Left ventricle myocardium inferior (tissue), 1 donor: ENCODE measurements around the gene LRRC45. TPM values are rescaled to one million over a fixed set of nuclear protein-coding genes. Genes with fewer than 3 reads are reported as not detected.

Experiments used
- DNase-seq: peaks from one replicate; pipeline ENCODE4 v3.0.0-alpha.2; 2020
- H3K27ac ChIP-seq: fragments of 200-600 bp; replicated peaks from 2 replicates; pipeline ENCODE4 v1.8.0; 2021
- H3K27me3 ChIP-seq: fragments of 200-600 bp; 2 replicates; pipeline ENCODE4 v1.8.0; 2021; ENCODE audit warnings: low read depth
- H3K36me3 ChIP-seq: fragments of 200-600 bp; 2 replicates; pipeline ENCODE4 v1.8.0; 2021
- H3K4me1 ChIP-seq: fragments of 200-600 bp; 2 replicates; pipeline ENCODE4 v1.8.0; 2021
- H3K4me3 ChIP-seq: fragments of 200-600 bp; 2 replicates; pipeline ENCODE4 v1.8.0; 2021; ENCODE audit warnings: mild to moderate bottlenecking, moderate library complexity
- H3K9me3 ChIP-seq: fragments of 200-600 bp; replicated peaks from 2 replicates; pipeline ENCODE4 v1.8.0; 2021
- CTCF ChIP-seq: fragments of 200-600 bp; IDR thresholded peaks from 2 replicates; pipeline ENCODE4 v1.8.0; 2021; ENCODE audit warnings: antibody characterized with exemption, mild to moderate bottlenecking, borderline replicate concordance
- intact Hi-C: fragments of 100-400 bp; cut with micrococcal nuclease; formaldehyde crosslinking; loops from one replicate; pipeline ENCODE4 v1.11.0; 2022
- total RNA-seq: library from RNA; stranded (reverse); fragmentation: NEBNext Ultra II Directional; extraction: Animal tissue kit (Norgen Biotek cat#: 25700); gene quantifications from one replicate; pipeline ENCODE4 v1.2.1, GENCODE V29; 2021
- donor health status: DM: no; HTN: yes; CAD: no; lungs with severe emphysema.

LRRC45 gene
- total RNA-seq, 1 donor from 2014 or later: 4.3 TPM

DNA sequence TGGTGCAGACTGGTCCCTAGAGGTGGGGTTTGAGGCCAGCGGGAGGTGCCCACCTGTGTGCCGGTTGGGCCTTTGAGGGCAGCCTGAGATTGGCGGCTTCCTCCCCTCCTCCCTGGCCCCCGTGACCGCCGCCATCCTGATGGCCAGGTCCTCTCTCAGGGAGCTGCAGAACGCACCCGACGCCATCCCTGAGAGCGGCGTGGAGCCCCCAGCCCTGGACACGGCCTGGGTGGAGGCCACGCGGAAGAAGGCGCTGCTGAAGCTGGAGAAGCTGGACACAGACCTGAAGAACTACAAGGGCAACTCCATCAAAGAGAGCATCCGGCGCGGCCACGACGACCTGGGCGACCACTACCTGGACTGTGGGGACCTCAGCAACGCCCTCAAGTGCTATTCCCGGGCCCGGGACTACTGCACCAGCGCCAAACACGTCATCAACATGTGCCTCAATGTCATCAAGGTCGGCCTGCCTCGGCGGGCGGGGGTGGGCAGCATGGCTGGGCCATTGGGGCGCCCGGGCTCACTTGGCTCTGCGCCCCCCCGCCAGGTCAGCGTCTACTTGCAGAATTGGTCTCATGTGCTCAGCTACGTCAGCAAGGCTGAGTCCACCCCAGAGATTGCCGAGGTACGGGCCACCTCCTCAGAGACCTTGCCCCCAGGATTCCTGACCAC lies 31.4 kb downstream of the LRRC45 start:
- DNase-seq: no peak
- Histone ChIP-seq H3K27me3 (no peaks in the 10 kb centered on the region), H3K27ac (no peak overlapping the region), H3K36me3 (peaks cover 69% of the 10 kb centered on the region), H3K4me3 (no peak overlapping the region), H3K9me3 (no peaks in the 10 kb centered on the region), H3K4me1 (peaks cover 41% of the 10 kb centered on the region)
- intact Hi-C loops: no loop called here
- TF ChIP-seq CTCF: no peak

GRCh38 chr17:82055023-82055964 lies 32.2 kb downstream of the LRRC45 start:
- Histone ChIP-seq H3K9me3 (no peaks in the 10 kb centered on the region), H3K4me3 (no peak overlapping the region), H3K4me1 (peaks cover 33% of the 10 kb centered on the region), H3K27me3 (no peaks in the 10 kb centered on the region), H3K27ac (no peak overlapping the region), H3K36me3 (peaks cover 69% of the 10 kb centered on the region)
- TF ChIP-seq CTCF: no peak
- intact Hi-C loops: no loop called here
- no peak for DNase-seq

GRCh38 chr17:82055965-82056728 lies 33.0 kb downstream of the LRRC45 start:
- Histone ChIP-seq H3K36me3 (peaks cover 76% of the 10 kb centered on the region), H3K4me3 (no peak overlapping the region), H3K9me3 (no peaks in the 10 kb centered on the region), H3K27ac (no peak overlapping the region), H3K4me1 (peaks cover 24% of the 10 kb centered on the region), H3K27me3 (no peaks in the 10 kb centered on the region)
- DNase-seq: no peak
- TF ChIP-seq CTCF: no peak
- intact Hi-C loops: no loop called here

DNA sequence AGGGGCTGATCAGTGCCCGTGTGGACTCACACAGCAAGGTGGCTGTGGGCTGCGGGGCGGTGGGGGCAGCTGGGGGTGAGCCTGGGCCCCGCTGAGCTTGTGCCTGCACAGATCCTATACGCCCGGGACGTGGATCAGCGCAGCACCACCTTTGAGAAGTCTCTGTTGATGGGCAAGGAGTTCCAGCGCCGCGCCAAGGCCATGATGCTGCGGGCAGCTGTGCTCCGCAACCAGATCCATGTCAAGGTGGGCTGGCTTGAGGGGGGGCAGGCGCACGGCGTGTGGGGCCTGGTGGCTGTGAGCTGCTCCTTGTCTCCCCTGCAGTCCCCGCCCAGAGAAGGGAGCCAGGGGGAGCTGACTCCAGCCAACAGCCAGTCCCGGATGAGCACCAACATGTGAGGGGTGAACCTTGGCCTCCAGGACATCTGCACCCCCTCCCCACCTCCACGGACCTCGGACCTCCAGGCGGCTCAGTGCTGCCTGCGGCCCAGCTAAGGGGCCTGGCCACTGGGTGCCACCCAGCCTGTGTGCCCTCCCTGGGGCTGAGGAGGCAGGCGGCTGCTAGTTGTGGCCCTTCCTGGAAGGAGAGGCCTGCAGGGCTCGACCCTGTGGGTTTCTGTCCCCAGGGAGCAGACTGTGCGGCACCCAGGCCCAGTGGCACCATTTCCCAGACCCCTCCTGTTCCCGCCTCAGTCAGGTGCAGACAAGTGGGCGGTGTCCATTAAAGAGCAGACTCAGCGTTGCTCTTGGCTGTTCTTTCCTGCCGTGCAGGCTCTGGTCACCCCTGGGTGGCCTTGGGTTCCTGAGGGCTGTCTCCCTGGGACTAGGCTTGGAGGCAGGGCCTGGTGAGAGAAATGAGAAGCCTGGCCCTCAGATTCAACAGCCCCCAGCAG lies 33.9 kb downstream of the LRRC45 start:
- Histone ChIP-seq H3K27ac (no peak overlapping the region), H3K9me3 (no peaks in the 10 kb centered on the region), H3K27me3 (no peaks in the 10 kb centered on the region), H3K4me1 (peaks cover 23% of the 10 kb centered on the region), H3K4me3 (no peak overlapping the region), H3K36me3 (peaks cover 83% of the 10 kb centered on the region)
- DNase-seq: no peak
- intact Hi-C loops: no loop called here
- no peak for TF ChIP-seq CTCF
